Prostate gland (tissue), 2 donors: Measurements from ENCODE around the gene MYLK.

Experiments used
- CTCF ChIP-seq, 4 experiments: fragments of 200-600 bp in 2 of 4; fragments of 450-650 bp in 2 of 4; sonication (generic) in 2 of 4; IDR thresholded peaks; 1 replicate in 3 of 4; 2 replicates in 1 of 4; pipeline ENCODE4 v1.5.1; 2016 to 2019; ENCODE audit warnings: antibody characterized with exemption in 4 of 4, mild to moderate bottlenecking in 2 of 4, moderate library complexity in 2 of 4
- POLR2A ChIP-seq: fragments of 450-650 bp; IDR thresholded peaks from one replicate; pipeline ENCODE4 v1.6.1; 2016; ENCODE audit warnings: antibody characterized with exemption, mild to moderate bottlenecking

GRCh38 chr3:123881771-123882170 lies 2.4 kb downstream of the MYLK start:
- TF ChIP-seq CTCF (IDR thresholded peaks at IDR 0.05), result no peak
- TF ChIP-seq POLR2A, result no peak
